ENCODE results near the gene CACNA1D.

- TF ChIP-seq MYC (IDR thresholded peaks at IDR 0.05; ENCODE audit: low read depth, low read length) (no peak), POLR2A (IDR thresholded peaks at IDR 0.05; ENCODE audit: low read depth, low read length) (no peak), EZH2 (IDR thresholded peaks at IDR 0.05; ENCODE audit: borderline replicate concordance, low read depth, low read length, severe bottlenecking) (no peak), CTCF (IDR thresholded peaks at IDR 0.05; ENCODE audit: extremely low read depth in 1 of 2, insufficient read depth in 1 of 2, low read depth in 1 of 2, low read length in 2 of 2) (no peak), MAX (IDR thresholded peaks at IDR 0.05; ENCODE audit: insufficient read depth, insufficient read length) (no peak), FOS (IDR thresholded peaks at IDR 0.05; ENCODE audit: borderline replicate concordance, insufficient read depth, low read length) (no peak), JUN (IDR thresholded peaks at IDR 0.05; ENCODE audit: borderline replicate concordance, insufficient read depth, insufficient read length, low read depth) (no peak)
These were observed 39.1 kb downstream of the CACNA1D start for GRCh38 chr3:53533472-53533871.
